DOHH2 (cell line): ENCODE measurements around the gene COPS8.

ENCODE experiments used
- H3F3A ChIP-seq: fragments of 200-600 bp; sonication (generic), shearing (Covaris generic); 2 replicates; pipeline ENCODE4 v1.6.0; 2016; ENCODE audit warnings: antibody characterized with exemption, mild to moderate bottlenecking; ENCODE audit not compliant: control insufficient read depth, insufficient read depth
- H3K27ac ChIP-seq: fragments of 200-600 bp; sonication (generic); 2 replicates; pipeline ENCODE4 v1.5.1; 2014; ENCODE audit warnings: low read depth, mild to moderate bottlenecking, low read length, moderate library complexity
- H3K27me3 ChIP-seq: fragments of 200-600 bp; sonication (generic); 2 replicates; pipeline ENCODE4 v1.6.1; 2014; ENCODE audit warnings: mild to moderate bottlenecking, low read length, mixed read lengths; ENCODE audit not compliant: control insufficient read depth
- H3K36me3 ChIP-seq: fragments of 200-600 bp; sonication (generic); 2 replicates; pipeline ENCODE4 v1.6.1; 2014; ENCODE audit warnings: mild to moderate bottlenecking, low read length, moderate library complexity, mixed read lengths; ENCODE audit not compliant: control insufficient read depth
- H3K4me1 ChIP-seq: fragments of 200-600 bp; sonication (generic); 2 replicates; pipeline ENCODE4 v1.6.1; 2014; ENCODE audit warnings: mild to moderate bottlenecking, low read length, mixed read lengths; ENCODE audit not compliant: control insufficient read depth
- H3K4me2 ChIP-seq: fragments of 200-600 bp; sonication (generic); 2 replicates; pipeline ENCODE4 v1.6.0; 2014; ENCODE audit warnings: mild to moderate bottlenecking, low read length, moderate library complexity
- H3K4me3 ChIP-seq: fragments of 200-600 bp; sonication (generic); 2 replicates; pipeline ENCODE4 v1.5.1; 2014; ENCODE audit warnings: mild to moderate bottlenecking, low read length, mixed read lengths
- H3K79me2 ChIP-seq: fragments of 200-600 bp; sonication (generic); 2 replicates; pipeline ENCODE4 v1.6.1; 2014; ENCODE audit warnings: mild to moderate bottlenecking, low read length, mixed read lengths; ENCODE audit not compliant: control insufficient read depth
- H3K9me2 ChIP-seq: fragments of 200-600 bp; sonication (generic); replicated peaks from 2 replicates; pipeline ENCODE4 v1.6.1; 2014; ENCODE audit warnings: mild to moderate bottlenecking, low read length, mixed read lengths; ENCODE audit not compliant: control insufficient read depth
- H3K9me3 ChIP-seq: fragments of 200-600 bp; sonication (generic); 2 replicates; pipeline ENCODE4 v1.6.1; 2014; ENCODE audit warnings: antibody characterized with exemption, low read length, mixed read lengths; ENCODE audit not compliant: control insufficient read depth, insufficient read depth
- H4K20me1 ChIP-seq: fragments of 200-600 bp; sonication (generic); 2 replicates; pipeline ENCODE4 v1.6.0; 2014; ENCODE audit warnings: low read depth, mild to moderate bottlenecking, antibody characterized with exemption, low read length, moderate library complexity; ENCODE audit not compliant: control insufficient read depth, insufficient read depth
- EZH2phosphoT487 ChIP-seq: fragments of 200-600 bp; sonication (generic); IDR thresholded peaks from 2 replicates; pipeline ENCODE4 v1.6.1; 2017; ENCODE audit warnings: borderline replicate concordance, mild to moderate bottlenecking, antibody characterized with exemption, low read length, moderate library complexity, mixed read lengths
- TF ChIP-seq, protein P1 (sequence below): fragments of 200-600 bp; sonication (generic); IDR thresholded peaks from one replicate; pipeline ENCODE4 v1.5.1; 2014; ENCODE audit warnings: antibody characterized with exemption, mild to moderate bottlenecking, low read depth, low read length; ENCODE audit not compliant: poor library complexity, severe bottlenecking

Gene COPS8

DNA sequence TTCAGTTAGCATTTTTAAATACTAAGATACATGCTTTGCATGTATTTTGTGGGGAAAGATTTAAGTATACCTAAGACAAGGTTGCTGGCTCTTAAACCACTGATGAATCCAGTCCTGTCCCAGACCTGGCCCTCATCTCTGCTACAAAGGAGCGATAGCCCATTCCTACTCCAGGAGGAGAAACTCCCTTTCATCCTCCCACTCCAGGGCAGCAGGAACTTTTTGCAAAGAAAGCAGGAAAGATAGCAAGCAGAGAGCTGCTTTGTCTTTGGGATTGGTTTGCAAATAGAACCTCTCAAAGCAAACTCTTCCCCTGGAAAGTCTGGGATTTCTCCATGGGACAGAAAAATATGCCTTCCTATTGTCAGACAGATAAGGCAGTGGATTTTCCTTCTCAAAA lies 43.6 kb upstream of the COPS8 start:
- Histone ChIP-seq H3K9me3 (no peaks in the 10 kb centered on the region), H3K79me2 (no peaks in the 10 kb centered on the region), H3K36me3 (no peaks in the 10 kb centered on the region), H3K27ac (no peak overlapping the region), H3K4me3 (no peak overlapping the region), H3K9me2 (no peaks in the 10 kb centered on the region), H3K27me3 (no peaks in the 10 kb centered on the region), H4K20me1 (no peaks in the 10 kb centered on the region), H3K4me1 (no peaks in the 10 kb centered on the region), H3K4me2 (no peak overlapping the region), H3F3A (no peaks in the 10 kb centered on the region)
- TF ChIP-seq, protein P1, sequence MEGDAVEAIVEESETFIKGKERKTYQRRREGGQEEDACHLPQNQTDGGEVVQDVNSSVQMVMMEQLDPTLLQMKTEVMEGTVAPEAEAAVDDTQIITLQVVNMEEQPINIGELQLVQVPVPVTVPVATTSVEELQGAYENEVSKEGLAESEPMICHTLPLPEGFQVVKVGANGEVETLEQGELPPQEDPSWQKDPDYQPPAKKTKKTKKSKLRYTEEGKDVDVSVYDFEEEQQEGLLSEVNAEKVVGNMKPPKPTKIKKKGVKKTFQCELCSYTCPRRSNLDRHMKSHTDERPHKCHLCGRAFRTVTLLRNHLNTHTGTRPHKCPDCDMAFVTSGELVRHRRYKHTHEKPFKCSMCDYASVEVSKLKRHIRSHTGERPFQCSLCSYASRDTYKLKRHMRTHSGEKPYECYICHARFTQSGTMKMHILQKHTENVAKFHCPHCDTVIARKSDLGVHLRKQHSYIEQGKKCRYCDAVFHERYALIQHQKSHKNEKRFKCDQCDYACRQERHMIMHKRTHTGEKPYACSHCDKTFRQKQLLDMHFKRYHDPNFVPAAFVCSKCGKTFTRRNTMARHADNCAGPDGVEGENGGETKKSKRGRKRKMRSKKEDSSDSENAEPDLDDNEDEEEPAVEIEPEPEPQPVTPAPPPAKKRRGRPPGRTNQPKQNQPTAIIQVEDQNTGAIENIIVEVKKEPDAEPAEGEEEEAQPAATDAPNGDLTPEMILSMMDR = no peak
- TF ChIP-seq EZH2phosphoT487 = no peak

DNA sequence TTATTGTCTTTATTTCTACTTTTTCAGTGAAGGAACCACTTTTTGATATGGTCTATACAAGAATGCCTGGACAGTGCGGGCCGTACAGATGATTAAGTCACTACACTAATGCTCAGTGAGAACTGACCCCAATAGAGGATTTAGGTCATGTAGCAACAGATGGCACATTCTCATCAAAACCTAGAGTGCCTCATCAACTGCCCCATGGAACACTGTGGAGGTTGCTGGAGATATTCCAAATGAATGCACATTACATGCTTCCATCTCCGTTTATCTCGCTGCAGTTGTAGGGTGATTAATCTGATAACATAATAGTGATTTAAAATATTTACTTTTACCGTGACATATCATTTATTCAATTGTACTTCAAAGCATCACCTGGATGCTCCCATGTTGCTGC lies 41.8 kb upstream of the COPS8 start:
- Histone ChIP-seq H3K9me3 (peaks cover 12% of the 10 kb centered on the region; the same call in 1 of the 2 replicates), H3K4me1 (no peaks in the 10 kb centered on the region), H3K4me2 (no peak overlapping the region), H3K9me2 (no peaks in the 10 kb centered on the region), H3F3A (no peaks in the 10 kb centered on the region), H3K27me3 (no peaks in the 10 kb centered on the region), H3K4me3 (no peak overlapping the region), H3K27ac (no peak overlapping the region), H3K36me3 (no peaks in the 10 kb centered on the region), H4K20me1 (no peaks in the 10 kb centered on the region), H3K79me2 (no peaks in the 10 kb centered on the region)
- no peak for TF ChIP-seq EZH2phosphoT487
- TF ChIP-seq, protein P1 = no peak

DNA sequence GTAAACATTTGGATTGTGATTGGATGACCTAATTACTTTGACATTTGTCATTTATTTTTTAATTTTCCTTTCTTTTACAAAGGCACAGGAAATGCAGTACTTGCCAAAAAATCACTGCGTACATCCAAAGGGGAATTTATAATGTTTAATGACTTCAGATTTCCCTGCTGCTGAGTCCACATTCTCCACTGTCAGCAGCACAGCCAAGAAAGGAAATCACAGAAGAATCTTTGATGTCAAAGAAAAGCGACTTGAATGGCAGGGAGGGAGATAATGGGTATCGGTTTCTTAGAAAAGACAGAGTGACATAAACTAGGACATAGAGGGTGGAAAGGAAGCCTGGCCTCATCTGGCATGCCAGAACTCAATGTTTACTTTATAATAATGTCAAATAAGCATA lies 41.4 kb upstream of the COPS8 start:
- H3K4me2 ChIP-seq = no peak overlapping the region
- no peaks in the 10 kb centered on the region for H3K4me1 ChIP-seq
- no peaks in the 10 kb centered on the region for H3K36me3 ChIP-seq
- no peak overlapping the region for H3K4me3 ChIP-seq
- H3K79me2 ChIP-seq = no peaks in the 10 kb centered on the region
- peaks cover 16% of the 10 kb centered on the region; the same call in 1 of the 2 replicates for H3K9me3 ChIP-seq
- no peaks in the 10 kb centered on the region for H4K20me1 ChIP-seq
- no peak overlapping the region for H3K27ac ChIP-seq
- TF ChIP-seq EZH2phosphoT487 = no peak
- TF ChIP-seq, protein P1 = no peak
- H3K27me3 ChIP-seq = no peaks in the 10 kb centered on the region
- H3F3A ChIP-seq = no peaks in the 10 kb centered on the region
- no peaks in the 10 kb centered on the region for H3K9me2 ChIP-seq

DNA sequence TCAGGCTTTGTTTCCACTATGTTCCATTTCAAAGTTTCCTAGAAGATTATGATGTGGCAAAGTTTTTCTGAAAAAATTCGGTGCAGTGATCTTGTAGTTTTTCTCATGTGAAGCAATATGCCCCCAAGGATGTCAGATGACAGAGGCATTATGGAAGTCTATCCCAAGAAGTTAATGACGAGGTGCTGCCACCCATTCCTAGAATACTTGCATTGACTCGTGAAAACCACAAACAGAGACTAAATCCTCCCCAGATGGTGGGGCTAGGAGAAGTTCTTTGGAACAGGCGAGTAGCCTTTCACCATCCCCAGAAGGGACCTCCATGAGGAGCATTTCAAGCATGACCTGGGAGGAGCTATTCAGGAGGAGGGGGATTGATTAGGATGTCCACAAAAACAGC lies 40.2 kb upstream of the COPS8 start:
- H3K9me2 ChIP-seq = no peaks in the 10 kb centered on the region
- H3K4me1 ChIP-seq = no peaks in the 10 kb centered on the region; the same call in 1 of the 2 replicates
- no peak overlapping the region for H3K4me2 ChIP-seq
- no peak overlapping the region for H3K27ac ChIP-seq
- H3K9me3 ChIP-seq = peaks cover 22% of the 10 kb centered on the region; the same call in 1 of the 2 replicates
- H3K79me2 ChIP-seq = no peaks in the 10 kb centered on the region
- H3K36me3 ChIP-seq = no peaks in the 10 kb centered on the region; the same call in 1 of the 2 replicates
- H4K20me1 ChIP-seq = no peaks in the 10 kb centered on the region
- H3K27me3 ChIP-seq = no peaks in the 10 kb centered on the region
- no peaks in the 10 kb centered on the region for H3F3A ChIP-seq
- TF ChIP-seq, protein P1 = no peak
- TF ChIP-seq EZH2phosphoT487 = no peak
- no peak overlapping the region for H3K4me3 ChIP-seq
